ENCODE data around the gene FAM90A1.
A peak's percentile ranks its signal among the peaks of the same experiment; 100 is the strongest.
"Not testable (repeated sequence)": the region's sequence is repeated elsewhere in the genome, so short reads cannot be mapped to it uniquely, and the experiment has no call there.

The FAM90A1 gene

GRCh38 chr12:8226992-8227731 lies at the start of gene FAM90A1:
FAM90A1 (minus strand) TSS chr12:8227618; CDS start chr12:8224832, 2,786 bp downstream.
- not testable (repeated sequence) for DNase-seq

- not testable (repeated sequence) for DNase-seq
Measured at GRCh38 chr12:8276397-8276796, 49.0 kb upstream of the FAM90A1 start.

GRCh38 chr12:8266706-8267105 lies 39.3 kb upstream of the FAM90A1 start:
- not testable (repeated sequence) for DNase-seq

GRCh38 chr12:8264236-8264635 lies 36.8 kb upstream of the FAM90A1 start:
- not testable (repeated sequence) for DNase-seq

GRCh38 chr12:8261111-8261554 lies 33.7 kb upstream of the FAM90A1 start:
- not testable (repeated sequence) for DNase-seq

- DNase-seq: not testable (repeated sequence)
Measured at GRCh38 chr12:8256356-8256755, 28.9 kb upstream of the FAM90A1 start.

GRCh38 chr12:8254705-8255104 lies 27.3 kb upstream of the FAM90A1 start:
- not testable (repeated sequence) for DNase-seq

- not testable (repeated sequence) for DNase-seq
Measured at GRCh38 chr12:8252056-8252818, 24.8 kb upstream of the FAM90A1 start.

GRCh38 chr12:8251616-8252015 lies 24.2 kb upstream of the FAM90A1 start:
- not testable (repeated sequence) for DNase-seq

GRCh38 chr12:8246941-8247535 lies 19.6 kb upstream of the FAM90A1 start:
- DNase-seq: not testable (repeated sequence)

- not testable (repeated sequence) for DNase-seq
Measured at GRCh38 chr12:8243682-8244161, 16.3 kb upstream of the FAM90A1 start.

- DNase-seq: peak; percentile 57
Measured at GRCh38 chr12:8242880-8243681, 15.7 kb upstream of the FAM90A1 start.

- DNase-seq: not testable (repeated sequence)
Measured at GRCh38 chr12:8242622-8242879, 15.1 kb upstream of the FAM90A1 start.

- DNase-seq: not testable (repeated sequence)
Measured at GRCh38 chr12:8241917-8242621, 14.7 kb upstream of the FAM90A1 start.

GRCh38 chr12:8240340-8241114 lies 13.1 kb upstream of the FAM90A1 start:
- DNase-seq: not testable (repeated sequence)

GRCh38 chr12:8237031-8237430 lies 9.6 kb upstream of the FAM90A1 start:
- not testable (repeated sequence) for DNase-seq

GRCh38 chr12:8235316-8236157 lies 8.1 kb upstream of the FAM90A1 start:
- not testable (repeated sequence) for DNase-seq

GRCh38 chr12:8234746-8235145 lies 7.3 kb upstream of the FAM90A1 start:
- not testable (repeated sequence) for DNase-seq

GRCh38 chr12:8233935-8234495 lies 6.6 kb upstream of the FAM90A1 start:
- not testable (repeated sequence) for DNase-seq

All from NCI-H748 treated with DMSO at 0.1 percent for 48 hours (cell line).